IPS-20b (cell line): ENCODE measurements around the gene RAPGEF2.
"Not testable (repeated sequence)": the region's sequence is repeated elsewhere in the genome, so short reads cannot be mapped to it uniquely, and the experiment has no call there.

Experiments
- H3K27ac ChIP-seq: one replicate; pipeline ENCODE4 v1.5.1; 2013; ENCODE audit warnings: low read length
- H3K27me3 ChIP-seq: 2 replicates; pipeline ENCODE4 v1.6.1; 2013; ENCODE audit warnings: mild to moderate bottlenecking, low read length, inconsistent platforms; ENCODE audit not compliant: insufficient read depth
- H3K36me3 ChIP-seq: 2 replicates; pipeline ENCODE4 v1.6.1; 2013; ENCODE audit warnings: low read depth, mild to moderate bottlenecking, inconsistent platforms, low read length, moderate library complexity; ENCODE audit not compliant: insufficient read depth
- H3K4me1 ChIP-seq: 2 replicates; pipeline ENCODE4 v1.6.1; 2013; ENCODE audit warnings: mild to moderate bottlenecking, control low read depth, inconsistent platforms, low read length, moderate library complexity; ENCODE audit not compliant: insufficient read depth
- H3K4me3 ChIP-seq: 2 replicates; pipeline ENCODE4 v1.5.1; 2013; ENCODE audit warnings: mild to moderate bottlenecking, low read length, inconsistent platforms
- H3K9ac ChIP-seq: 2 replicates; pipeline ENCODE4 v1.6.1; 2013; ENCODE audit warnings: low read depth, mild to moderate bottlenecking, inconsistent platforms, low read length, moderate library complexity
- H3K9me3 ChIP-seq: 2 replicates; pipeline ENCODE4 v1.6.1; 2013; ENCODE audit warnings: mild to moderate bottlenecking, low read depth, low read length, inconsistent platforms; ENCODE audit not compliant: insufficient read depth

Gene RAPGEF2

GRCh38 chr4:159103384-159103990 is 608 bp downstream of the RAPGEF2 start:
- peaks cover 19% of the 10 kb centered on the region; the same call in 1 of the 2 replicates for H3K4me1 ChIP-seq
- no peaks in the 10 kb centered on the region for H3K36me3 ChIP-seq
- H3K27ac ChIP-seq, result no peak overlapping the region
- H3K4me3 ChIP-seq, result peak overlapping the region; percentile 86
- peak overlapping the region; percentile 73; the same call in 1 of the 2 replicates for H3K9ac ChIP-seq
- H3K9me3 ChIP-seq, result no peaks in the 10 kb centered on the region
- peaks cover 22% of the 10 kb centered on the region for H3K27me3 ChIP-seq

GRCh38 chr4:159104694-159105414 is 2.0 kb downstream of the RAPGEF2 start:
- Histone ChIP-seq H3K36me3 (no peaks in the 10 kb centered on the region), H3K4me1 (peaks cover 23% of the 10 kb centered on the region; the same call in 1 of the 2 replicates), H3K9me3 (no peaks in the 10 kb centered on the region), H3K9ac (peak overlapping the region; percentile 79), H3K4me3 (peak overlapping the region; percentile 92), H3K27ac (no peak overlapping the region), H3K27me3 (peaks cover 22% of the 10 kb centered on the region)

- Histone ChIP-seq H3K9ac (no peak overlapping the region), H3K9me3 (no peaks in the 10 kb centered on the region), H3K4me1 (peaks cover 27% of the 10 kb centered on the region; the same call in 1 of the 2 replicates), H3K36me3 (no peaks in the 10 kb centered on the region), H3K27me3 (peaks cover 16% of the 10 kb centered on the region), H3K4me3 (peak overlapping the region; percentile 92), H3K27ac (no peak overlapping the region)
Measured at GRCh38 chr4:159105761-159106243, 2.9 kb downstream of the RAPGEF2 start.

- H3K4me3 ChIP-seq, result peak overlapping the region; percentile 35
Measured at GRCh38 chr4:159106636-159107035, 3.8 kb downstream of the RAPGEF2 start.

DNA sequence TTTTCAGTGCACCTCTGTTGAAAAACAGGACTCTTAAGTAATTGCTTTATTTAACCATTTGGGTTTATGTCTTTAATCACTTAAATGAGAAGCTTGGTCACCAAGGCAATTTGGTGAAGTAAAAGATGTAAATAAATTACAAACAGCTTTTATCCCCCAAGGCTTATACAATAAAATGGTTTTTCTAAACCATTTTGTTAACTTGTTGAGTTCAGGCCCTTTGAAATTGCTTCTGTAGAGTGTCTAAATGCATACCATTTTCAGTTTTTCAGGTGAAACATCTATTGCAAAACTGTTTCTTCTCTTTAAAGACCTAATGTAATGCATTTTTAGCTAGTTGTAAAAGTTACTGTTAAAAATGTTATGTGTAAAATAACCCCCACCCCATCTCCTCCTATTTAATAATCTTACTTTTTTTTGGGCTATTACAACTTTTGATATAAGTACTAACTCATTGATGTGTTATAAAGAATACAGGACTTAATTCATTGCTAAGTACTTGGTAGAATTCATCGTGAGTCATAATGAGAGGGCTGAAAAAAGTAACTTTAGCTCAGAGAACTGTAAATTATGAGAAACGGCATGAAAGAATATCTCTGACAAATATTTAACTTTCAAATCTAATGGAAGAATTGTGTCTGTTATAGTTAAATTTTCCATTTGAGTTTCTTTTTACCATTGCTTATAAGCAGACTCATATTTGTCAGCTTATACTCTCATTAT is 4.5 kb downstream of the RAPGEF2 start:
- H3K27ac ChIP-seq, result no peak overlapping the region
- H3K4me1 ChIP-seq, result peaks cover 26% of the 10 kb centered on the region
- 0 out of 2 replicates have a peak overlapping the region, but pooled peaks have one; percentile 35 for H3K4me3 ChIP-seq
- peaks cover under 1% of the 10 kb centered on the region; the same call in 1 of the 2 replicates for H3K27me3 ChIP-seq
- no peaks in the 10 kb centered on the region for H3K9me3 ChIP-seq
- no peak overlapping the region for H3K9ac ChIP-seq
- no peaks in the 10 kb centered on the region for H3K36me3 ChIP-seq

More at GRCh38 chr4:159106636-159107035, 3.8 kb downstream of the RAPGEF2 start:
- peaks cover 8% of the 10 kb centered on the region for H3K27me3 ChIP-seq
- H3K36me3 ChIP-seq, result no peaks in the 10 kb centered on the region
- no peak overlapping the region for H3K27ac ChIP-seq
- no peaks in the 10 kb centered on the region for H3K9me3 ChIP-seq
- no peak overlapping the region for H3K9ac ChIP-seq
- H3K4me1 ChIP-seq, result peaks cover 31% of the 10 kb centered on the region

- Histone ChIP-seq H3K27me3 (no peaks in the 10 kb centered on the region), H3K27ac (no peak overlapping the region), H3K36me3 (no peaks in the 10 kb centered on the region), H3K4me3 (no peak overlapping the region), H3K9me3 (no peaks in the 10 kb centered on the region), H3K4me1 (peaks cover 26% of the 10 kb centered on the region), H3K9ac (no peak overlapping the region)
Measured at GRCh38 chr4:159108124-159108523, 5.2 kb downstream of the RAPGEF2 start.

GRCh38 chr4:159110961-159111360 is 8.1 kb downstream of the RAPGEF2 start:
- Histone ChIP-seq H3K9ac (no peak overlapping the region; the same call in 1 of the 2 replicates), H3K4me1 (peaks cover 18% of the 10 kb centered on the region), H3K36me3 (no peaks in the 10 kb centered on the region; the same call in 1 of the 2 replicates), H3K4me3 (peak overlapping the region; percentile 23; the same call in 1 of the 2 replicates), H3K27me3 (no peaks in the 10 kb centered on the region), H3K27ac (no peak overlapping the region), H3K9me3 (peaks cover 4% of the 10 kb centered on the region; the same call in 1 of the 2 replicates)

GRCh38 chr4:159111416-159111815 is 8.5 kb downstream of the RAPGEF2 start:
- H3K9me3 ChIP-seq, result peaks cover 4% of the 10 kb centered on the region; the same call in 1 of the 2 replicates
- no peak overlapping the region for H3K27ac ChIP-seq
- peak overlapping the region; percentile 23; the same call in 1 of the 2 replicates for H3K4me3 ChIP-seq
- H3K9ac ChIP-seq, result no peak overlapping the region; the same call in 1 of the 2 replicates
- H3K4me1 ChIP-seq, result peaks cover 17% of the 10 kb centered on the region
- H3K27me3 ChIP-seq, result no peaks in the 10 kb centered on the region
- H3K36me3 ChIP-seq, result no peaks in the 10 kb centered on the region; the same call in 1 of the 2 replicates

GRCh38 chr4:159113366-159113765 is 10.5 kb downstream of the RAPGEF2 start:
- H3K4me1 ChIP-seq, result peaks cover 13% of the 10 kb centered on the region
- not testable (repeated sequence) for H3K27ac ChIP-seq, H3K4me3 ChIP-seq, H3K9me3 ChIP-seq, H3K9ac ChIP-seq, H3K27me3 ChIP-seq, H3K36me3 ChIP-seq

GRCh38 chr4:159116098-159116497 is 13.2 kb downstream of the RAPGEF2 start:
- H3K4me3 ChIP-seq, H3K27ac ChIP-seq, H3K9ac ChIP-seq, H3K36me3 ChIP-seq, H3K9me3 ChIP-seq, H3K4me1 ChIP-seq, H3K27me3 ChIP-seq: not testable (repeated sequence)

DNA sequence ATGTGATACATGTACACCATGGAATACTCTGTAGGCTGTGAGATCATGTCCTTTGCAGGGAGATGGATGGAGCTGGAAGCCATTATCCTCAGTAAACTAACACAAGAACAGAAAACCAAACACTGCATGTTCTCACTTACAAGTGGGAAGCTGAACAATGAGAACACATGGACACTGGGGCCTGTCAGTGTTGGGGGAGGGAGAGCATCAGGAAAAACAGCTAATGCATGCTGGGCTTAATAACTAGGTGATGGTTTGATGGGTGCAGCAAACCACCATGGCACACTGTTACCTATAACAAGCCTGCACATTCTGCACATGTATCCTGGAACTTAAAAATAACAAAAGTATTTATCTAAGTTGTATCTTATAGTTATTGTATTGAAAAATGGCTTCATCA is 13.8 kb downstream of the RAPGEF2 start:
- H3K36me3 ChIP-seq, H3K4me1 ChIP-seq, H3K27ac ChIP-seq, H3K4me3 ChIP-seq, H3K9me3 ChIP-seq, H3K27me3 ChIP-seq, H3K9ac ChIP-seq: not testable (repeated sequence)
